Measurements from ENCODE around the gene KIAA0513. TPM values are rescaled to one million over a fixed set of nuclear protein-coding genes. Genes with fewer than 3 reads are reported as not detected.

Gene KIAA0513
- total RNA-seq, 1 experiment from 2014 or later, result 6.6 TPM

DNA sequence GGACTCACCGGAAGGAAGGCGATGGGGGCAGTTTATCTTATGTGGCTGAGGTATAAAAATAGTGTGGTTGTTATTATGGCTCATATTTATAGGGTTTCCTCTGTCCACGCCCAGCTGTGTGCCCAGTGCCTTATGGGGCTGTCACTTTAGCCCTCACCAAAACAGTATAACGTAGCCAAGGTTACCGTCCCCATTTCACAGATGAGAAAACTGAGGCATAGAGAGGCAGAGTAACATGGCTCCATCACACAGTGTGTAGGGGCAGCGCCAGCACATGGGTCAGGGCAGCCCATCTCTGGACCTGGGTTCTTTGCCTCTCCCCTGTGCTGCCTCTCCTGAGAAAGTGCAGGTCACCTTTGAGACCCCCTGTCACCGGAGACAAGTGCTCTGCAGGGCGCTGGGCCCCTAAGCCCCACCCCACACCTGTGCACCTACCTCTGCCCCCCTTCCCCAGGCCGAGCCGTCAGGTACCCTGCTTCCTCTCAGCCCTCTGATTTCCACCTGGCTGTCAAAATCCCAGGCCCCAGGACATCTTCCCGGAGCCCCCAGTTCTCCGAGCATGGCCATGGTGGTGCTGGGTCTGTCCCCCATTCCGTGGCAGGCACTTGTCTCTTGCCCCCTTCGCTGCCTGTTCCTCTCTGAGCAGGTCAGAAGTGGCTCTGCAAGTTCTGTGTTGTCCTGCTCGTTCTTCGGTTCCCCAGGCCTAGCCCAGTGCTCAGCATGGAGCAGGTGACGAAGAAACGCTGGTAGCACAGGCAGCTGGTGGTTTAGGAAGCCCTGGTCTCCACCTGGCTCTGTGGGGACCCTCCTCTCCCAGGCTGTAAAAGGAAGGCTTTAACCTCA is 7.2 kb downstream of the KIAA0513 start:
- ChIA-PET CTCF (no interaction called here), RAD21 (ENCODE audit: low non-redundant PET in 1 of 2, low total read pairs in 2 of 2, uncharacterized antibody in 2 of 2, unreplicated experiment in 2 of 2) (interaction anchor here in 1 of 2 experiments (0.6 kb wide), 1 partner anchor 238 kb away, joined by 5 read pairs; no protein-coding TSS in a partner anchor), POLR2A (no interaction called here)
- Histone ChIP-seq H3K9ac (ENCODE audit: low read length) (no peak overlapping the region), H3K9me2 (ENCODE audit: insufficient read depth) (no peaks in the 10 kb centered on the region), H3K4me2 (ENCODE audit: low read length) (no peak overlapping the region), H3K27ac (ENCODE audit: low read depth, low read length) (no peak overlapping the region), H3K27me3 (ENCODE audit: insufficient read depth, low read length) (no peaks in the 10 kb centered on the region; the same call in 1 of the 2 replicates), H3K79me2 (ENCODE audit: insufficient read depth, low read length) (no peaks in the 10 kb centered on the region), H2AFZ (ENCODE audit: low read depth, low read length, poor library complexity, severe bottlenecking) (no peak overlapping the region), H3K4me1 (ENCODE audit: control insufficient read depth in 1 of 2, insufficient read depth in 2 of 2, low read length in 2 of 2) (peaks cover 17 to 23% of the 10 kb centered on the region in 2 experiments), H4K20me1 (ENCODE audit: insufficient read depth) (no peaks in the 10 kb centered on the region), H3K9me3 (ENCODE audit: control insufficient read depth in 1 of 2, insufficient read depth in 1 of 2, low read depth in 1 of 2, low read length in 2 of 2) (no peaks in the 10 kb centered on the region), H3K4me3 (replicated peaks in 1 of 2; ENCODE audit: low read depth in 1 of 2, low read length in 2 of 2) (no peak overlapping the region), H3K36me3 (ENCODE audit: control insufficient read depth in 1 of 2, insufficient read depth in 2 of 2, low read length in 2 of 2) (no peaks in the 10 kb centered on the region)
- ATAC-seq, result no peak
- DNase-seq (ENCODE audit: low read depth, low spot score), result no peak
- TF ChIP-seq POLR2A (IDR thresholded peaks at IDR 0.05; ENCODE audit: borderline replicate concordance, extremely low read depth, insufficient read depth, insufficient read length) (no peak), ZNF274 (IDR thresholded peaks at IDR 0.05; ENCODE audit: low read depth, low read length) (no peak), EZH2phosphoT487 (IDR thresholded peaks at IDR 0.05; ENCODE audit: borderline replicate concordance) (no peak), ZFX (IDR thresholded peaks at IDR 0.05) (no peak), CBX3 (IDR thresholded peaks at IDR 0.05; ENCODE audit: low read depth) (no peak)
- TF ChIP-seq, protein P1, sequence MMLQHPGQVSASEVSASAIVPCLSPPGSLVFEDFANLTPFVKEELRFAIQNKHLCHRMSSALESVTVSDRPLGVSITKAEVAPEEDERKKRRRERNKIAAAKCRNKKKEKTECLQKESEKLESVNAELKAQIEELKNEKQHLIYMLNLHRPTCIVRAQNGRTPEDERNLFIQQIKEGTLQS (IDR thresholded peaks at IDR 0.05), result no peak
- TF ChIP-seq, protein P2, sequence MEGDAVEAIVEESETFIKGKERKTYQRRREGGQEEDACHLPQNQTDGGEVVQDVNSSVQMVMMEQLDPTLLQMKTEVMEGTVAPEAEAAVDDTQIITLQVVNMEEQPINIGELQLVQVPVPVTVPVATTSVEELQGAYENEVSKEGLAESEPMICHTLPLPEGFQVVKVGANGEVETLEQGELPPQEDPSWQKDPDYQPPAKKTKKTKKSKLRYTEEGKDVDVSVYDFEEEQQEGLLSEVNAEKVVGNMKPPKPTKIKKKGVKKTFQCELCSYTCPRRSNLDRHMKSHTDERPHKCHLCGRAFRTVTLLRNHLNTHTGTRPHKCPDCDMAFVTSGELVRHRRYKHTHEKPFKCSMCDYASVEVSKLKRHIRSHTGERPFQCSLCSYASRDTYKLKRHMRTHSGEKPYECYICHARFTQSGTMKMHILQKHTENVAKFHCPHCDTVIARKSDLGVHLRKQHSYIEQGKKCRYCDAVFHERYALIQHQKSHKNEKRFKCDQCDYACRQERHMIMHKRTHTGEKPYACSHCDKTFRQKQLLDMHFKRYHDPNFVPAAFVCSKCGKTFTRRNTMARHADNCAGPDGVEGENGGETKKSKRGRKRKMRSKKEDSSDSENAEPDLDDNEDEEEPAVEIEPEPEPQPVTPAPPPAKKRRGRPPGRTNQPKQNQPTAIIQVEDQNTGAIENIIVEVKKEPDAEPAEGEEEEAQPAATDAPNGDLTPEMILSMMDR (IDR thresholded peaks at IDR 0.05 in 2 of 3, conservative IDR thresholded peaks at IDR 0.05 in 1 of 3; ENCODE audit: borderline replicate concordance in 1 of 3, insufficient read depth in 1 of 3, low read depth in 2 of 3, low read length in 2 of 3), result no peak
- intact Hi-C loops (cut with micrococcal nuclease), result no loop called here
- BruUV-seq (replicated peaks), result no TSS peak
